ENCODE results near the gene ARID5B.
A peak's percentile ranks its signal among the peaks of the same experiment; 100 is the strongest.

ARID5B gene

DNA sequence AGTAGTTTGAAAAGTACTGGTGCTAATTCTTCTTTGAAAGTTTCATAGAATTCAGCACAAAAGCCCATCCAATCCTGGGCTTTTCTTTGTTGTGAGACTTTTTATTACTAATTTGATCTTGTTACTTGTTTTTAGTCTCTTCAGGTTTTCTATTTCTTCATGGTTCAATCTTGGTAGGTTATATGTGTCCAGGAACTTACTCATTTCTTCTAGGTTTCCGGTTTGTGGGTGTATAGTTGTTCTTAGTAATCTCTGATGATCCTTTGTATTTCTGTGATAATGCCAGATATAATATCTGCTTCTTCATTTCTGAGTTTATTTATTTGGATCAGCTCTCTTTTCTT, 219.7 kb downstream of the ARID5B start:
- DNase-seq (ENCODE audit: low spot score): no peak
- TF ChIP-seq, protein P1, sequence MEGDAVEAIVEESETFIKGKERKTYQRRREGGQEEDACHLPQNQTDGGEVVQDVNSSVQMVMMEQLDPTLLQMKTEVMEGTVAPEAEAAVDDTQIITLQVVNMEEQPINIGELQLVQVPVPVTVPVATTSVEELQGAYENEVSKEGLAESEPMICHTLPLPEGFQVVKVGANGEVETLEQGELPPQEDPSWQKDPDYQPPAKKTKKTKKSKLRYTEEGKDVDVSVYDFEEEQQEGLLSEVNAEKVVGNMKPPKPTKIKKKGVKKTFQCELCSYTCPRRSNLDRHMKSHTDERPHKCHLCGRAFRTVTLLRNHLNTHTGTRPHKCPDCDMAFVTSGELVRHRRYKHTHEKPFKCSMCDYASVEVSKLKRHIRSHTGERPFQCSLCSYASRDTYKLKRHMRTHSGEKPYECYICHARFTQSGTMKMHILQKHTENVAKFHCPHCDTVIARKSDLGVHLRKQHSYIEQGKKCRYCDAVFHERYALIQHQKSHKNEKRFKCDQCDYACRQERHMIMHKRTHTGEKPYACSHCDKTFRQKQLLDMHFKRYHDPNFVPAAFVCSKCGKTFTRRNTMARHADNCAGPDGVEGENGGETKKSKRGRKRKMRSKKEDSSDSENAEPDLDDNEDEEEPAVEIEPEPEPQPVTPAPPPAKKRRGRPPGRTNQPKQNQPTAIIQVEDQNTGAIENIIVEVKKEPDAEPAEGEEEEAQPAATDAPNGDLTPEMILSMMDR (IDR thresholded peaks at IDR 0.05; ENCODE audit: extremely low read depth, missing control alignments): no peak

DNA sequence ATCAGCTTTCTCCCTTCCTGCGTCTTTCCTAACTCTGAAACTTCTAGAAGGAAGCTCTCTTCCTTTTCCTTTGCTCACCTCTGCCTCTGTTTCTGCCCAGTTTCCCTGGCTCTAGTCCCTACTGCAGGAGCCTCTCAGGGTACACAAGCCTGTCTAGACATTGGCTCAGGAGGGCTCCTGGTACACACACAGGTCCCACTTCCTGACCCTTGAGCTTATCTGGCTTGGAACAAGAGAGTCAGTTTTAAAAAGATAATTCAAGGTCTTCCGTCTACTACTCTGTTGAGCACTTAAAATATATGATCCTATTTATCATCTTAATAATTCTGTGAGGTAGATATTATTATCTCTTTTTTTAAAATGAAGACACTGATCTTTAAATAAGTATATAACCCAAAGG, 226.5 kb downstream of the ARID5B start:
- DNase-seq (ENCODE audit: low spot score): no peak
- TF ChIP-seq, protein P1 (IDR thresholded peaks at IDR 0.05; ENCODE audit: extremely low read depth, missing control alignments): no peak

DNA sequence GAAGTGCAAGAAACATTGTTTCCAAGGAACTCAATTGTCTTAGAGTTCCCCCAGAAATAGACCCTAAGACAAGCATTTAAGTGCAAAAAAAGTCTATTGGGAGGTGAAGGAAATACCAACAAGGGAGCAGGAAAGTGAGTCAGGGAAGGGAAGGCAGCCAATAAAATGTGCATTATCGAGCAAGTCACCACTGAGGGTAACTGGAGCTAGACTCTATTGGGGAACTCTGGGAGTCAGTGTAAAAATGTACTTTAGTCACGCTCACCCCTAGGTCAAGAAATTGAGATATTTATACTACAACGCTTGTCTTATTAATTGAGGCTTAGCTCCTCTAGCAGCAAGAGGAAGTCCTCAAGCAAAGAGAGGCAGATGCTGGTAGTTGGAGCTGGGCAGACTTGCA, 229.4 kb downstream of the ARID5B start:
- DNase-seq (ENCODE audit: low spot score): no peak

DNA sequence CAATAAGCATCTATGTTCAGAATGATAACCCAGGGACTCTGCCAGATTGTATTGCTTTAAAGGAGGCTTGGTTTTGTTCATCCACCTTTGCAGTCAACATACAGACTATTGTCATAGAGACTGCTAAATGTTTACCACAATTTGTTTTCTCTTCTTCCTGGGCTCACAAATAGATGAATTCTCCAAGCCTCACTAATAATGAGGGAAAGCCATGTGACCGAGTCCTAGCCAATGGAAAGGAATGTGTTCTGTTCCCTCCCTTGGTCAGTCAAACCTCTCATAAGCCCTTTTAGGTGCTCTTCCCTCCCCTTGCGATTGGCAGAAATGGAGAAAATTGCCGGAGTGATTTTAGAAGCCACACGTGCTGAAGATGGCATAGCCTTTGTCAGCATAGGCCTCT, 230.2 kb downstream of the ARID5B start:
- no peak for DNase-seq (ENCODE audit: low spot score)
- TF ChIP-seq, protein P1 (IDR thresholded peaks at IDR 0.05; ENCODE audit: extremely low read depth, missing control alignments): no peak

More for the DNA sequence above, 229.4 kb downstream of the ARID5B start:
- TF ChIP-seq, protein P1 (IDR thresholded peaks at IDR 0.05; ENCODE audit: extremely low read depth, missing control alignments): no peak

DNA sequence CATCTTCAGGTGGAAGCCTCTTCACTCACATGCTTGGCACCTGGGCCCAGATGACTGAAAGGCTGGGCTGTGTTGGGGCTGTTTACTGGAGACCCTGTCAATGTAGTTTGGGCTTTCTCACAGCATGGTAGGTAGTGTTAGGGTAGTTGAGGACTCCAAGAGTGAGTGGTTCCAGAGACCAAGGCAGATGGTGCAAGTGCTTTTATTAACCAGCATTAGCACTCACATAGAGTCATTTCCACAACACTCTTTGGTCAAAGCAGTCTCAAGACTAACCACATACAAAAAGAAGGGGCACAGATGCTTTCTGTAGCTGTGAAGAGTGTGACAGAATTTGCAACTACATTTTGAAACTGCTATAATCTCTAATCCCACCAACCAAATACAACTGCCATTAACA, 232.1 kb downstream of the ARID5B start:
- DNase-seq (ENCODE audit: low spot score): peak; percentile 19
- TF ChIP-seq, protein P1 (IDR thresholded peaks at IDR 0.05; ENCODE audit: extremely low read depth, missing control alignments): no peak

DNA sequence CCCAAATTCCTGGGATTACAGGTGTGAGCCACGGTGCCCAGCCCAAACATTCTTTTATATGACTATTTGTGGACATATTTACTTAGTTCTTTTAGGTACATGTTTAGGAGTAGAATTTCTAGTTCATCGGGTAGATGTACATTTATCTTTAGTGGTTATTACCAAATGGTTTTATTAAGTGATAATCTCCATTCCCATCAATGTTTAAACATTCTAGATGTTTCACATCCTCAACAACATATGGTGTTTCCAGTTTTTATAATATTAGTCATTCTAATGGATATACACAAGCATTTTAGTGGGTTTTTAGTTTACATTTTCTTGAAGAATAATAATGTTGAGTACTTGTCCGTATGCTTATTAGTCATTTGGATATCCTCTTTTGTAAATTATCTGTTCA, 235.4 kb downstream of the ARID5B start:
- DNase-seq (ENCODE audit: low spot score): no peak
- TF ChIP-seq, protein P1 (IDR thresholded peaks at IDR 0.05; ENCODE audit: extremely low read depth, missing control alignments): no peak
